Hematopoietic multipotent progenitor cell treated with erythropoietin and hydrocortisone succinate and interleukin-3 and kit ligand, for 8 days (in vitro differentiated cells): ENCODE results near the gene PHLPP1.

Experiments
- DNase-seq: peaks from one replicate; pipeline ENCODE4 v3.0.0-alpha.2; 2015

The PHLPP1 gene

GRCh38 chr18:62744076-62744968 is 29.0 kb downstream of the PHLPP1 start:
- no peak for DNase-seq

GRCh38 chr18:62745089-62745751 is 29.9 kb downstream of the PHLPP1 start:
- peak; percentile 15 for DNase-seq

DNA sequence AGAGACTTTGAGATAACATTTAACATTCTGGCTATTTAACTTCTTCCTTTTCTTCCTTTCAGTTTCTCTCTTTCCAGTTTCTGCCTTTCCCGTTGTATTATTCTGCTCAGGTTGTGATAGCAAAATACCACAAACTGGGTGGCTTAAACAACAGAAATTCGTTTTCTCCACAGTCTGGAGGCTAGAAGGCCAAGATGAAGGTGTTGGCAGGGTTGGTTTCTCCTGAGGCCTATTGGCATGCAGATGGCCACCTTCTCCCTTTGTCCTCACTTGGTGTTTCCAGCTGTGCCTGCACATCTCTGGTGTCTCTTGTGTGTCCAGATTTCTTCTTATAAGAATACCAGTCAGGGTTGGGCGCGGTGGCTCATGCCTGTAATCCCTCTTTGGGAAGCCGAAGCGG is 34.0 kb downstream of the PHLPP1 start:
- no peak for DNase-seq

DNA sequence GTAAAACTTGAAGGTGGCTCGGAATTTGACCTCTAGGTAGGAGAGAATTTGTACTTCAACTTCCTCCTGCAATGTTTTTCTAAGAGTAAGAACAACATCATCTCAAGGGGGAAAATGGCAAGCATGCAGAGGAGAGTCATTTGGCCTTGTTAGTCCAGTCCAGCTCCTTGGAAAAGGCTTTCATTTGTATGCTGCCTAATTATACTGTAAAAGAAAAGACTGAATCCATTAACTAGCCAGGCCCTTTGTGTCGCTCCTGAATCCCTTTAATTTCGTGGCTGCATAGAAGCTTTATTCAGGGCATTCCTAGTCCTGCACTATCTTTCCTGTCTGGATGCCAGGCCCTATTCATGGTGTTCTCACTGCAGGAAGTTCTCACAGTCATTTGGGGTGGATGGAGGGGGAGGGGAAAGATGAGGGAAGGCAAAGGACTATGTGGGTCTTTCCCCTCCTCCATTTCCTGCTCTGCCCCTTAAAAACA is 36.0 kb downstream of the PHLPP1 start:
- no peak for DNase-seq

DNA sequence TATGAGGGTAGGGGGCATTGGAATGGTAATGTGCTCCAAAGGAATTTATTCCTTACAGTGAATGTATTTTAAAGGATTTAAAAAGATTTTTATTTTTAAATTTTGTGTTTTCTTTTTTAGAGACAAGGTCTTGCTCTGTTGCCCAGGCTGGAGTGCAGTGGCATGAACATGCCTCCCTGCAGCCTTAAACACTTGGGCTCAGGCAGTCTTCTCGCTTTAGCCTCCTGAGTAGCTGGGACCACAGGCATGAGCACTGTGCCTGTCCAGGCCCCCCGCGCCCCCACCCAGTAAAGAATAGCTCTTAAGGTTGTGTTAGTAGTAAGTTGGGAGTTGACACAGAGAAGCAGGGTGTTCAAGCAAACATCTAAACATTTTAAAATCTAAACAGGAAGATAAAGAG is 36.6 kb downstream of the PHLPP1 start:
- no peak for DNase-seq

GRCh38 chr18:62754026-62754425 is 38.7 kb downstream of the PHLPP1 start:
- no peak for DNase-seq

DNA sequence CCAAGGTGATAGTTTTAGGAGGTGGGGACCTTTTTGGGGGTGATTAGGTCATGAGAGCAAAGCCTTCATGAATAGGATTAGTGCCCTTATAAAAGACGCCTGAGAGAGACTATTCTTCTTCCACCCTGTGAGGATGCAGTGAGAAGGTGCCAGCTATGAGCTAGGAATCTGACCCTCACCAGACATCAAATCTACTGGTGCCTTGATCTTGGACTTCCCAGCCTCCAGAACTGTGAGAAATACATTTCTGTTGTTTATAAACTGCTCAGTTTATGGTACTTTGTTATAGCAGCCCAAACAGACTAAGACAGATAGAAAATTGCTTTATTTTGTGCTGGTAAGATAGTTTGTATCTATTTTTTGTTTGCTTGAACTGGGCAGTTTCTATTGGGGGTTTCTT is 40.1 kb downstream of the PHLPP1 start:
- DNase-seq = no peak

GRCh38 chr18:62755946-62756345 is 40.6 kb downstream of the PHLPP1 start:
- DNase-seq = no peak

DNA sequence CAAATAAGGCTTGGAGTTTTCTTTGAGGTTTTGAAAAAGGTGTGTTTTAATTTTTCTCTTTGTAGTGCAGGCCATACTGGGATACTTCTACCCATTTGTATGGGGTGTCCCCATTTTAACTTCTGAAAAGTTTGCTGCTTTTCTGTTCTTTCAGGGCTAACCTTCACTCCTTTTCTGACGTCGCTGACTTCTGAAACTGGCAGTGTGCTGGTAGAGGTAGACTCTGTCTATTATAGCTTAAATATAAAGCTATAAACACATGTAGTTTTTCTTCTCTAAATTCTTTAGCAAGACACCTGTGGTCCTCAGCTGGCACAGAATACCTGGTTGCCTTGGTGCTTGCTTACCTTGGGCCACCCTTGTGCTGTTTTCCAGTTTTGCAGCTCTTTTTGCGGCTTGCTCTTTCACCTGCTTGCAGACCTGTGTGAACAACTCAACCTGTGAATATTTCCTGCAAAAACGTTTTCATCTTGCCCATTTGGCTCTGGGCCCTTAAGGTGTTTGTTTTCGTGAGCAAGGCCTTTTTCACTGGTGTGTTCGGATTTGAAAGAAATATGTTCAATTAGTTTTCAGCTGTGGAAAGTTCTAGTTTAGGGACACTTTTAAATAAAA is 42.2 kb downstream of the PHLPP1 start:
- DNase-seq = no peak

- no peak for DNase-seq
Measured at GRCh38 chr18:62758591-62758990, 43.2 kb downstream of the PHLPP1 start.

DNA sequence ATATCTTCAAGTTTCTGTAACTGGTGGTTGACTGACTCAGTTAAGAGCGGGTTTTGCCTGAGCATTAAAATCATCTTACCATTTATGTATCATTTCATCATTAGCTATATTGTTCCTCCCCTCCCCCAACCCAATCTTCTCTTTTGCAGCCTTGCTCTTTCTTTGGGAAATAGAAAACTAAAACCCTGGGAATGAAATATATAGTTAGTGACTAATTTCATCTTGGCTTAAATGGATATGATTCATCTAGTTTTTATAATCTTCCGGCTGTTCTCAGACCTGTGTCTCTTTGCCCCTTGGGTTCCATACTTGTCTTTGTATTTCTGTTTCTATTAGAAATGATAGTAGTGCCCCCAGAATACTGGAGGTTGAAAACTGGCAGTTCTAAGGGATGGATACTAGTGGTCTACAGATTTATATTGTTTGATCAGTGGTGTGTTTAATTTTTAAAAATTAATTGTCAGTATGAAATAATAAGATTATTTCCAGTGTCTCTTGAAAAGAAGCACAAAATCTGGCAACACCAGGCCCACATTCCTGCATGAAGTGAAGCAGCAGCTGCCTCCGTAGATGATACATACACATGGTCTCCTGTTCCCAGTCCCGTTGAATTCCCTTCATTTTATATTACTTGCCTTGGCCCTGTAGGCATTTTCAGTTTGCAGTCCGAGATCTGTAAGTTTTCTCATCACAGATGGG is 44.5 kb downstream of the PHLPP1 start:
- DNase-seq = no peak

DNA sequence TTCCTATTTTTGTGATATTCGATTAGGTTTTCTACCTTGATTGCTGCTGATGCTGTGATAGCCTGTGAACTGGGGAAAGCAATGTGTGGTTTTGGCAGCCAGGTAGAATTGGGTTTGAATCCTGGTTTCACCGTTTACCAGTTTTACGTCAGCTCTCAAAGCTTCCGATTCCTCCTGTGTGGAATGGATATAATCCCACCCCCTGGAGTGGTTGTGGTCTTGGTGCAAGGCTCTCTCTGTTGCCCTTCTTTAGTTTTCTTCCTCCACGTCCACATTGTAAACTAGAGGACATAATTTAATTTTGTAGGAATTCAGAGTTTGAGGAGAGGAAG is 45.0 kb downstream of the PHLPP1 start:
- DNase-seq = no peak

DNA sequence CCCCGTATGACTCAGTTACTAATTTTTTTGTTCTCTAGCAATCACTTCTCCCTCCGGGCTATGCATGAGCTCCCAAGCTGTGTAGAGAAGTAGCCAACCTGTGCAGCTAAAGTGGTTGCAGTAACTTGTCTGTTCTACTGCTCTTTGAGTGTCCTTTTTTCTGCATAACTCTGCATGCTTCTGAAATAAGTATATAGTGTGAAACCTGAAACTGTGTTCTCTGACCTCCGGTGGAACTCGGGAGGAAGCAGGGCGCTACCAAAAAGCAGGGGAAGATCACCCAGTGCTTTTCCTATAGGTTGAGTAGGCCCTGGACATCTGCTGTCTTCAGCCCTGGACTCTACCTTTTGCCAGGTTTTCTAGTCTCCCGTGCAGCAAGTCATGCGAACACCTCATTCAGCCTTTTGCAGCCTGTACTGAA is 47.8 kb downstream of the PHLPP1 start:
- DNase-seq = no peak

GRCh38 chr18:62766266-62766665 is 50.9 kb downstream of the PHLPP1 start:
- no peak for DNase-seq

DNA sequence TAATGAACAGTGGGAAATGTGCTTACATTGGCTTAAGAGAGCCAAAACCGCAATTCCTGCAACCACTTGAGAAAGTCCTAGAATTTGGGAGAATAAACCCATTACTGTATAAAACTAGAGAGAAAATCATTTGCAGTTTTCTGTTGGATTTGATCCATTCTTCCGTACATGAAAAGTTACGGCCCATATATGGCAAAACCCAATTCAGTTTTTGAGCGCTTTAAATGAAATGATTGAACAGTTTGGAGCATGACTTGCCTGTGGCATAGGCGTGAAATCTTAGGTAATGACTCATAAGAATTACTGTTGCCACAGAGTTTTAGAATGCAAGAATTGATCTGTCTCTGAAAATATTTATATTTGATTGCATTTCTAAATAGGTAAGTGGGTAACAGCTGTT is 52.0 kb downstream of the PHLPP1 start:
- DNase-seq = no peak

GRCh38 chr18:62767836-62768557 is 52.7 kb downstream of the PHLPP1 start:
- no peak for DNase-seq

GRCh38 chr18:62768558-62768943 is 53.2 kb downstream of the PHLPP1 start:
- DNase-seq = no peak

- DNase-seq = no peak
Measured at GRCh38 chr18:62769216-62769615, 53.9 kb downstream of the PHLPP1 start.

- DNase-seq = no peak
Measured at GRCh38 chr18:62771494-62772270, 56.3 kb downstream of the PHLPP1 start.

GRCh38 chr18:62772860-62773584 is 57.7 kb downstream of the PHLPP1 start:
- no peak for DNase-seq

GRCh38 chr18:62773691-62774090 is 58.4 kb downstream of the PHLPP1 start:
- DNase-seq = no peak
